Loucy (cell line): ENCODE measurements around the gene CFAP54.

Experiments
- H2AFZ ChIP-seq: fragments of 200-600 bp; sonication (generic); 2 replicates; pipeline ENCODE4 v1.6.0; 2016; ENCODE audit warnings: antibody characterized with exemption, mild to moderate bottlenecking, low read length, moderate library complexity
- H3F3A ChIP-seq: fragments of 200-600 bp; 2 replicates; pipeline ENCODE4 v1.6.0; 2016; ENCODE audit warnings: antibody characterized with exemption, low read depth, mild to moderate bottlenecking
- H3K27me3 ChIP-seq: fragments of 200-600 bp; sonication (generic); 2 replicates; pipeline ENCODE4 v1.6.1; 2014; ENCODE audit warnings: low read length, mild to moderate bottlenecking; ENCODE audit not compliant: insufficient read depth, poor library complexity, severe bottlenecking
- H3K36me3 ChIP-seq: fragments of 200-600 bp; sonication (generic); 2 replicates; pipeline ENCODE4 v1.6.1; 2016; ENCODE audit warnings: low read length; ENCODE audit not compliant: insufficient read depth
- H3K4me1 ChIP-seq: fragments of 200-600 bp; sonication (generic); 2 replicates; pipeline ENCODE4 v1.5.1; 2014; ENCODE audit warnings: low read length, mild to moderate bottlenecking; ENCODE audit not compliant: insufficient read depth, poor library complexity, severe bottlenecking
- H3K4me2 ChIP-seq: fragments of 200-600 bp; sonication (generic); 2 replicates; pipeline ENCODE4 v1.6.0; 2014; ENCODE audit warnings: antibody characterized with exemption, low read length, low read depth, mild to moderate bottlenecking; ENCODE audit not compliant: poor library complexity, severe bottlenecking
- H3K4me3 ChIP-seq: fragments of 200-600 bp; sonication (generic); 2 replicates; pipeline ENCODE4 v1.5.1; 2014; ENCODE audit warnings: low read length, mild to moderate bottlenecking, mixed read lengths; ENCODE audit not compliant: poor library complexity, severe bottlenecking
- H3K79me2 ChIP-seq: fragments of 200-600 bp; sonication (generic); 2 replicates; pipeline ENCODE4 v1.6.1; 2014; ENCODE audit warnings: low read length; ENCODE audit not compliant: insufficient read depth
- H3K9ac ChIP-seq: fragments of 200-600 bp; sonication (generic); 2 replicates; pipeline ENCODE4 v1.6.0; 2014; ENCODE audit warnings: mild to moderate bottlenecking, low read depth, low read length, moderate library complexity; ENCODE audit not compliant: poor library complexity, severe bottlenecking
- H3K9me2 ChIP-seq: fragments of 200-600 bp; sonication (generic); replicated peaks from 2 replicates; pipeline ENCODE4 v1.6.1; 2016; ENCODE audit warnings: low read depth, low read length, mixed read lengths
- H3K9me3 ChIP-seq: fragments of 200-600 bp; sonication (generic); 2 replicates; pipeline ENCODE4 v1.6.1; 2014; ENCODE audit warnings: mild to moderate bottlenecking, antibody characterized with exemption, low read length, low read depth; ENCODE audit not compliant: insufficient read depth
- H4K20me1 ChIP-seq: fragments of 200-600 bp; sonication (generic); 2 replicates; pipeline ENCODE4 v1.6.0; 2014; ENCODE audit warnings: antibody characterized with exemption, low read length, mild to moderate bottlenecking; ENCODE audit not compliant: insufficient read depth, poor library complexity, severe bottlenecking
- CTCF ChIP-seq: fragments of 200-600 bp; sonication (generic); conservative IDR thresholded peaks from 2 replicates; pipeline ENCODE4 v1.5.1; 2014; ENCODE audit warnings: mild to moderate bottlenecking, antibody characterized with exemption, low read length
- EZH2phosphoT487 ChIP-seq: fragments of 200-600 bp; IDR thresholded peaks from 2 replicates; pipeline ENCODE4 v1.6.1; 2018; ENCODE audit warnings: antibody characterized with exemption, mild to moderate bottlenecking, moderate library complexity, borderline replicate concordance

Gene CFAP54

DNA sequence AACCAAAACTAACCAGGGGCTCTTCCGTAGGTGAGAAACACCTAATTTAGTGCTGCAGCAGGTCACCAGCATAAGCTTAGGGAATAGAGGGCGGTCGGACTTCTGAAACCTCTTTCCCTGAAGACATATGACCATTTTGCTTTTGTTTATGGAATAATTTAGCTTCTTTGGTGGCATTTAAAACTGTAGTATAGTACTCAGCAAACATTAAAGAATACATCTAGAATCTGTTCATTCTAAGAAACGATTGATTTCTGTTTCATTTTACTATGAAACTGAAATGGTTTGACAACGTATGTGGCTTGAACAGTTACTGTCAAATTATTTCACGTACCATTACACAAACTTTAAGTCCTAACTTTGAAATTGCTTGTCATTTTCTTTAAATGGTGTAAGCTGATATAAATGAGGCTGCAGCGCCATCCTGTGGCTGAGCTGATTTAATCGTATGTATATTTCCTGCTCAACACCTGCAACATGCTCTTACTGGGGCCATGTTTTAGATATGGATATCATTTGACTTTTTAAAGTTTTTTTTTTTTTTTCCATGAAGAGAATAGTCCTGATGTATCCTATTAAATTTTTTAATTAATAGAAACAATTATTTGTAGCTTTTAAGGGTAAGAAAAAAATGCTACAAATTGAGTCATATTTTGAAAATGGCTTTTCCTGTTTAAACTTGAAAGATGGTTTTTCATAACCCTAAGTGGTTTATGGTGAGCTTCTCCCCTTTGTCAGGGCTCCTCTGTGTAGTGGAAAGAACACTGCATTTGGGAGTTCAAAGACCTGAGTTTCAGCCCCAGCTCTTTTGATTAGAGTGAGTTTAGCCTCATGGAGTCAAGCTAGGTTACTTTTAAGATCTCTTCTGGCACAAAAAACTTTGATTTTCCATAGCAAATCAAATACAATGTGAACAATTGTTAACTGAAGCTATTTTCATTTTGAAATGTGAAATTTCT, 27.4 kb downstream of the CFAP54 start:
- no peak for TF ChIP-seq EZH2phosphoT487
- TF ChIP-seq CTCF = peak; percentile 83
- H3K4me2 ChIP-seq = peak overlapping the region; percentile 36
- H3K27me3 ChIP-seq = no peaks in the 10 kb centered on the region
- H4K20me1 ChIP-seq = no peaks in the 10 kb centered on the region
- peaks cover 4% of the 10 kb centered on the region for H3K4me1 ChIP-seq
- H3K36me3 ChIP-seq = no peaks in the 10 kb centered on the region
- no peaks in the 10 kb centered on the region for H3K79me2 ChIP-seq
- H3K9me2 ChIP-seq = no peaks in the 10 kb centered on the region
- H3K9ac ChIP-seq = no peak overlapping the region
- H2AFZ ChIP-seq = peak overlapping the region; percentile 70
- no peak overlapping the region for H3K4me3 ChIP-seq
- no peaks in the 10 kb centered on the region for H3F3A ChIP-seq
- no peaks in the 10 kb centered on the region for H3K9me3 ChIP-seq

DNA sequence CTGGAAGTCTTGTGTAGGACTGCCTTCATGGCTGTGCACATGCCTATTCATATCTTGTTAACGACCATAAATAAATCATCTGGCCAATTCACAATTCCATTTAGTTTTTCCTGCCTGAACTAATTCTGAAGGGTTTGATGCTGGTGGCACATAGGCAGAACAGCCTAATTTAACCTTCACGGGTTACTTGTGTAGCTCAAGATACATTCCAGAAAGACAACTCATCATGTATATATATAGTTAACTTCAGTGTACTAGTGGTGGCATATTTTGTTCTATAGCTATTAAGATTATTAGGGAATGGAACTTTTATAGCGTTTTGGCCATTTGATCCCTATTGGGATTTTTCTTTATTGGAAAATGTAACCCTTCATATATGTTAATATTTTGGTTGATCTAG, 31.4 kb downstream of the CFAP54 start:
- H4K20me1 ChIP-seq = no peaks in the 10 kb centered on the region
- no peak overlapping the region for H3K9ac ChIP-seq
- H3K4me2 ChIP-seq = no peak overlapping the region
- H2AFZ ChIP-seq = no peak overlapping the region
- no peaks in the 10 kb centered on the region for H3K27me3 ChIP-seq
- H3K4me3 ChIP-seq = no peak overlapping the region
- no peaks in the 10 kb centered on the region for H3K9me2 ChIP-seq
- no peaks in the 10 kb centered on the region for H3K79me2 ChIP-seq
- no peaks in the 10 kb centered on the region for H3K36me3 ChIP-seq
- H3F3A ChIP-seq = no peaks in the 10 kb centered on the region
- H3K9me3 ChIP-seq = no peaks in the 10 kb centered on the region
- peaks cover 4% of the 10 kb centered on the region for H3K4me1 ChIP-seq
- TF ChIP-seq EZH2phosphoT487 (no peak), CTCF (no peak)

DNA sequence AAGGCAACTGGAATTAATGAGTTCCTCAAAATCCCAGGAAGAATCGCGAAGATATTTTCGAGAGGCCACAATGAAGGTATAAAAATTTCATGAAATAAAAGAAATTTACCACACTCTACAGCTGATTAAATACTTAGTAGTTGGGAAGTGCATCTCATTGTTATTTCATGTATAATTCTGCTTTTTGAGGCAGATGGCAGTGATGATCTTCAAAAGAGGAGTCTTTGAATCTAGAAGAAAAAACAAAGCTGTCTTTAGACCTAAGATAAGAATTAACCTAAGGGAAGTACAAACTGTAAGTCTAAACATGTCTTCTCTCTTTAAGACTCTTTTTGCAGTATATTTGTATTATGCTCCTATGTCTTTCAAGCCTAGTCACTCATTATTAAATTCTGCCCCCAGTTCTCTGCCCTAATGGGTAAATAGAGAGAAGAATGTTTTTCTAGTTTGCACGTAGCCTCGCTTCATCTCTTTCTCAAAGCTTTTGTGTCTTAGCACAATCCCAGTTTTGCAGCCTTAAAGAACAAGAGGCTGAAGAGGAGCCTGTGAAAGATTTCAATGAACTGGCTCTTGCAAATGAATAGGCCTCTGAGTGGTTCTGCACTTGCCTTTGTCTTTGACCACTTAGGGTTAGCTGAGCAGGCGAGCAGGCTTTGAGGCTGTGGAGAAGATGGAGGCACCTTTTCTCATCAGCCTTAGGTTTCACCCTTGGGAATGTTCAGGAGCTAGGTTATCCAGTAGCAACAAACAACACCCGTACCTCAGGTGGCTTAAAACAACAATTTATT, 32.7 kb downstream of the CFAP54 start:
- H3K9me2 ChIP-seq = no peaks in the 10 kb centered on the region
- TF ChIP-seq CTCF (no peak; the same call in 1 of the 2 replicates), EZH2phosphoT487 (no peak)

More for the DNA sequence above, 32.7 kb downstream of the CFAP54 start:
- Histone ChIP-seq H3K27me3 (no peaks in the 10 kb centered on the region), H3K79me2 (no peaks in the 10 kb centered on the region), H3K4me3 (no peak overlapping the region), H3K36me3 (no peaks in the 10 kb centered on the region), H3K9ac (no peak overlapping the region), H3K4me2 (no peak overlapping the region), H3K4me1 (peaks cover 9% of the 10 kb centered on the region), H4K20me1 (no peaks in the 10 kb centered on the region), H3K9me3 (no peaks in the 10 kb centered on the region), H2AFZ (peak overlapping the region; percentile 41; the same call in 1 of the 2 replicates), H3F3A (no peaks in the 10 kb centered on the region)
